ENCODE measurements around the gene C1QB.
A peak's percentile ranks its signal among the peaks of the same experiment; 100 is the strongest.

Gene C1QB

DNA sequence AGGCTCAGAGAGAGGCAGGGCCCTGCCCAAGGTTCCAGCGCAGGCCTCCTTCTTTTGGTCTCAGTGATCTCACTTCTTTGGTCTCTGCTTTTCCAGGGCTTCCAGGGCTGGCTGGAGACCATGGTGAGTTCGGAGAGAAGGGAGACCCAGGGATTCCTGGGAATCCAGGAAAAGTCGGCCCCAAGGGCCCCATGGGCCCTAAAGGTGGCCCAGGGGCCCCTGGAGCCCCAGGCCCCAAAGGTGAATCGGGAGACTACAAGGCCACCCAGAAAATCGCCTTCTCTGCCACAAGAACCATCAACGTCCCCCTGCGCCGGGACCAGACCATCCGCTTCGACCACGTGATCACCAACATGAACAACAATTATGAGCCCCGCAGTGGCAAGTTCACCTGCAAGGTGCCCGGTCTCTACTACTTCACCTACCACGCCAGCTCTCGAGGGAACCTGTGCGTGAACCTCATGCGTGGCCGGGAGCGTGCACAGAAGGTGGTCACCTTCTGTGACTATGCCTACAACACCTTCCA lies 7.7 kb downstream of the C1QB start:
- Histone ChIP-seq H3K9me3 (ENCODE audit: severe bottlenecking) (no peaks in the 10 kb centered on the region), H3K4me3 (ENCODE audit: severe bottlenecking) (no peak overlapping the region), H3K4me1 (ENCODE audit: insufficient read depth, poor library complexity, severe bottlenecking) (no peaks in the 10 kb centered on the region), H3K36me3 (ENCODE audit: low read depth) (no peaks in the 10 kb centered on the region), H3K27me3 (ENCODE audit: insufficient read depth, poor library complexity, severe bottlenecking) (peaks cover 7% of the 10 kb centered on the region), H3K27ac (ENCODE audit: poor library complexity, severe bottlenecking) (no peak overlapping the region)
- ATAC-seq (ENCODE audit: low read depth) (no peak), DNase-seq (ENCODE audit: low spot score) (no peak)
- TF ChIP-seq, protein P1, sequence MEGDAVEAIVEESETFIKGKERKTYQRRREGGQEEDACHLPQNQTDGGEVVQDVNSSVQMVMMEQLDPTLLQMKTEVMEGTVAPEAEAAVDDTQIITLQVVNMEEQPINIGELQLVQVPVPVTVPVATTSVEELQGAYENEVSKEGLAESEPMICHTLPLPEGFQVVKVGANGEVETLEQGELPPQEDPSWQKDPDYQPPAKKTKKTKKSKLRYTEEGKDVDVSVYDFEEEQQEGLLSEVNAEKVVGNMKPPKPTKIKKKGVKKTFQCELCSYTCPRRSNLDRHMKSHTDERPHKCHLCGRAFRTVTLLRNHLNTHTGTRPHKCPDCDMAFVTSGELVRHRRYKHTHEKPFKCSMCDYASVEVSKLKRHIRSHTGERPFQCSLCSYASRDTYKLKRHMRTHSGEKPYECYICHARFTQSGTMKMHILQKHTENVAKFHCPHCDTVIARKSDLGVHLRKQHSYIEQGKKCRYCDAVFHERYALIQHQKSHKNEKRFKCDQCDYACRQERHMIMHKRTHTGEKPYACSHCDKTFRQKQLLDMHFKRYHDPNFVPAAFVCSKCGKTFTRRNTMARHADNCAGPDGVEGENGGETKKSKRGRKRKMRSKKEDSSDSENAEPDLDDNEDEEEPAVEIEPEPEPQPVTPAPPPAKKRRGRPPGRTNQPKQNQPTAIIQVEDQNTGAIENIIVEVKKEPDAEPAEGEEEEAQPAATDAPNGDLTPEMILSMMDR (IDR thresholded peaks at IDR 0.05; ENCODE audit: poor library complexity, severe bottlenecking): no peak

DNA sequence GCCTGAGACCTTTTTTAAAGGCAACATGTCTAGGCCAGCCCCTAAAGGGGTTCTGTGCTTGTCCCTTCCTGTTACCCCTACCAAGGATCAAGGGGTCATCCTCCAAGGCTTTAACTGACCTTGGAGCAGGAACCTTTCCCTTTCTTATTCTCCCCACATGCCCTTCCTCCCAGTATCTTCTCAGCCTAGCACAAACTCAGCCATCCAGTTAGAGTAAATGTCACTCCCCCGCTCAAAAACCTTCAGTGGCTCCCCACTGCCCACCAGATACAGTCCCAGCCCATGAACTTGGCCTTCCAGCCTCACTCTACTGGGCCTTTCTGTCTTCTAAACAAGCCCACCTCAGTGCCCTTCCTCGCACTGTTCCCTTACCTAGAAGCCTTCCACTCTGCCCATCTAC lies 8.8 kb downstream of the C1QB start:
- Histone ChIP-seq H3K4me3 (ENCODE audit: severe bottlenecking) (no peak overlapping the region), H3K9me3 (ENCODE audit: severe bottlenecking) (no peaks in the 10 kb centered on the region), H3K27ac (ENCODE audit: poor library complexity, severe bottlenecking) (no peak overlapping the region), H3K4me1 (ENCODE audit: insufficient read depth, poor library complexity, severe bottlenecking) (no peaks in the 10 kb centered on the region), H3K36me3 (ENCODE audit: low read depth) (no peaks in the 10 kb centered on the region), H3K27me3 (ENCODE audit: insufficient read depth, poor library complexity, severe bottlenecking) (peaks cover 5% of the 10 kb centered on the region)
- no peak for ATAC-seq (ENCODE audit: low read depth)
- TF ChIP-seq, protein P1 (IDR thresholded peaks at IDR 0.05; ENCODE audit: poor library complexity, severe bottlenecking): no peak
- DNase-seq (ENCODE audit: low spot score): no peak

DNA sequence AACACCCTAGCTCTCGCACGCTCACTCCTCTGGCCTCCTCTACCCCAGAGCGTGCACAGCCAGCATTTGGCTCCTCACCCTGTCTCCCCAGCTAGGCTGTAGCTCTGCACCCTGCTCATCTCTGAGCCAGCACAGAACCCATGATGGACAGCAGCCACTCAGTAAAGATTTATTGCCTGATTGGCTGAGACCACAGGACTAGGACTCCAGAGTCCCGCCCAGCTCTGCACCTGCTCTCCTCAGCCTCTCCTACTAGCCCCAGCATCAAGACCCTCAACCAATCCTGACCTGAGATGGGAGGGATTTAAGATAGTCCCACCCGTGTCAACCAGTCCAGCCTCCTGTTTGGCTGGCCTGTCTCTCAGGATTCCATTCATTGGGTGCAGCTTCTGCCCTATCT lies 9.3 kb downstream of the C1QB start:
- Histone ChIP-seq H3K27me3 (ENCODE audit: insufficient read depth, poor library complexity, severe bottlenecking) (peaks cover under 1% of the 10 kb centered on the region), H3K36me3 (ENCODE audit: low read depth) (no peaks in the 10 kb centered on the region), H3K4me1 (ENCODE audit: insufficient read depth, poor library complexity, severe bottlenecking) (no peaks in the 10 kb centered on the region), H3K27ac (ENCODE audit: poor library complexity, severe bottlenecking) (no peak overlapping the region), H3K9me3 (ENCODE audit: severe bottlenecking) (no peaks in the 10 kb centered on the region), H3K4me3 (ENCODE audit: severe bottlenecking) (no peak overlapping the region)
- ATAC-seq (ENCODE audit: low read depth) (peak; percentile 57; the same call in 2 of the 3 replicates), DNase-seq (ENCODE audit: low spot score) (no peak)
- TF ChIP-seq, protein P1 (IDR thresholded peaks at IDR 0.05; ENCODE audit: poor library complexity, severe bottlenecking): no peak

DNA sequence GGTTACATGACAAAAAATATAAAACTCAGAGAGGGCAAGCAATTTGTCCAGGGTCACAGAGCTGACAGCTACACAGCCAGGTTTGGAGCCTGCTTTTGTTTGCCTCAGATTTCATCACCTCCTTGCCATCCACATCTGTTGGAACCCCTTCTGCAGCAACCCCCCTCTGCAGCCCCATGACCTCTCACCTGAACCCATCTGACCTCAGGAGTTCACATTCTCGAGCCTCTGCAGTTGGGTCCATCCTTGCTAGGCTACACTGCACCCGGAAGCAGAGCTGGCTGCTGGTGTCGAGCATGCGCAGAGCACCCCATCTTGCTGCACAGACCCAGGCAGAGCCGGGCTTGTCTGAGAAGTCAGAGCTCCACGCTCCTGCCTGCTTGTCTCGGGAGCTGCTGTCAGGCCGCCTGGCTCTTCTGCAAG lies 10.0 kb downstream of the C1QB start:
- no peaks in the 10 kb centered on the region for H3K4me1 ChIP-seq (ENCODE audit: insufficient read depth, poor library complexity, severe bottlenecking)
- H3K27ac ChIP-seq (ENCODE audit: poor library complexity, severe bottlenecking): no peak overlapping the region
- no peak for DNase-seq (ENCODE audit: low spot score)
- TF ChIP-seq, protein P1 (IDR thresholded peaks at IDR 0.05; ENCODE audit: poor library complexity, severe bottlenecking): no peak
- H3K27me3 ChIP-seq (ENCODE audit: insufficient read depth, poor library complexity, severe bottlenecking): no peaks in the 10 kb centered on the region
- H3K4me3 ChIP-seq (ENCODE audit: severe bottlenecking): no peak overlapping the region
- ATAC-seq (ENCODE audit: low read depth): no peak
- H3K9me3 ChIP-seq (ENCODE audit: severe bottlenecking): no peaks in the 10 kb centered on the region
- H3K36me3 ChIP-seq (ENCODE audit: low read depth): no peaks in the 10 kb centered on the region

DNA sequence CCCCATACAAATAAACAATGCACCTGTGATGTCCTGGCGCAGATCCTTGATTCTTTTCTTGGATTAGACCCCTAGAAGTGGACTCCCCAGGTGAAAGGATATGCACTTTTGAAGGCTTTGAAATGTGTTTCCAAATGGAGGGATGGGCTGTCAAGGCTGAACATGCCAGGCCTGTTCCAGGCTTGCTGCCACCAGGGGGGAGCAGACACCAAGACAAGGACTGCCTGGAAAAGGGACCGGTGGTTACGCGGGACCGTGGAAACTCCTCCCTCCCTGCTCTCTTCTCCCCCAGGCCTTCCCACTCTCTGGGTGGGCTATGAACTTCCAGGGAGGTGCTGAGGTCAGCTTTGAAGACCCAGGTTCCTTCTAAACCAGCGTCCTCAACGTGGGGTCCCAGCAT lies 12.7 kb downstream of the C1QB start:
- Histone ChIP-seq H3K4me1 (ENCODE audit: insufficient read depth, poor library complexity, severe bottlenecking) (no peaks in the 10 kb centered on the region), H3K27ac (ENCODE audit: poor library complexity, severe bottlenecking) (no peak overlapping the region), H3K9me3 (ENCODE audit: severe bottlenecking) (no peaks in the 10 kb centered on the region), H3K27me3 (ENCODE audit: insufficient read depth, poor library complexity, severe bottlenecking) (peaks cover 4% of the 10 kb centered on the region), H3K4me3 (ENCODE audit: severe bottlenecking) (no peak overlapping the region), H3K36me3 (ENCODE audit: low read depth) (no peaks in the 10 kb centered on the region)
- DNase-seq (ENCODE audit: low spot score) (no peak), ATAC-seq (ENCODE audit: low read depth) (peak; percentile 57; the same call in 2 of the 3 replicates)
- TF ChIP-seq, protein P1 (IDR thresholded peaks at IDR 0.05; ENCODE audit: poor library complexity, severe bottlenecking): peak; percentile 60
